Activated B cell treated with CpG ODN at 0.5 μM for 24 hours (primary cell): Measurements from ENCODE around the gene ABL1. TPM values are rescaled to one million over a fixed set of nuclear protein-coding genes. Genes with fewer than 3 reads are reported as not detected.
A peak's percentile ranks its signal among the peaks of the same experiment; 100 is the strongest.

Experiments
- ATAC-seq: fragments of 200-7000 bp; cut with Tn5 transposase; one replicate; pipeline ENCODE4 v1.10.0; 2021; ENCODE audit warnings: low read depth, mild to moderate bottlenecking, moderate library complexity
- CTCF ChIA-PET: fragments of 350-600 bp; sonication (Branson Sonifier 250); formaldehyde crosslinking; loops from one replicate; lab custom pipeline; 2021; ENCODE audit warnings: antibody characterized with exemption; lab: Charles Lee
- POLR2A ChIA-PET: fragments of 350-600 bp; sonication (Branson Sonifier 250); formaldehyde crosslinking; loops from one replicate; lab custom pipeline; 2021; ENCODE audit warnings: antibody characterized with exemption; lab: Charles Lee
- DNase-seq: peaks from one replicate; pipeline ENCODE4 v3.0.0; 2022
- H3K27ac Mint-ChIP-seq: one replicate; pipeline ENCODE4 v1.8.0; 2020; ENCODE audit warnings: mixed read lengths
- H3K27me3 Mint-ChIP-seq: one replicate; pipeline ENCODE4 v1.8.0; 2021; ENCODE audit warnings: mixed read lengths
- H3K36me3 Mint-ChIP-seq: one replicate; pipeline ENCODE4 v1.8.0; 2021; ENCODE audit warnings: low read depth, mixed read lengths
- H3K4me1 Mint-ChIP-seq: one replicate; pipeline ENCODE4 v1.8.0; 2021; ENCODE audit warnings: mixed read lengths
- H3K4me3 Mint-ChIP-seq: one replicate; pipeline ENCODE4 v1.8.0; 2020; ENCODE audit warnings: mild to moderate bottlenecking, mixed read lengths
- H3K9me3 Mint-ChIP-seq: one replicate; pipeline ENCODE4 v1.8.0; 2020; ENCODE audit warnings: mixed read lengths
- intact Hi-C: fragments of 100-400 bp; cut with micrococcal nuclease; formaldehyde crosslinking; loops from one replicate; pipeline ENCODE4 v1.15.1; 2024
- total RNA-seq: library from RNA; stranded (reverse); gene quantifications from 2 replicates; pipeline ENCODE4 v1.2.3, GENCODE V29; 2022
- TF ChIP-seq, protein P1 (sequence below): fragments of 200-600 bp; IDR thresholded peaks from one replicate; pipeline ENCODE4 v1.8.0; 2022; ENCODE audit warnings: antibody characterized with exemption, mild to moderate bottlenecking

Gene ABL1
- total RNA-seq, 1 donor from 2014 or later: 41.6 TPM

DNA sequence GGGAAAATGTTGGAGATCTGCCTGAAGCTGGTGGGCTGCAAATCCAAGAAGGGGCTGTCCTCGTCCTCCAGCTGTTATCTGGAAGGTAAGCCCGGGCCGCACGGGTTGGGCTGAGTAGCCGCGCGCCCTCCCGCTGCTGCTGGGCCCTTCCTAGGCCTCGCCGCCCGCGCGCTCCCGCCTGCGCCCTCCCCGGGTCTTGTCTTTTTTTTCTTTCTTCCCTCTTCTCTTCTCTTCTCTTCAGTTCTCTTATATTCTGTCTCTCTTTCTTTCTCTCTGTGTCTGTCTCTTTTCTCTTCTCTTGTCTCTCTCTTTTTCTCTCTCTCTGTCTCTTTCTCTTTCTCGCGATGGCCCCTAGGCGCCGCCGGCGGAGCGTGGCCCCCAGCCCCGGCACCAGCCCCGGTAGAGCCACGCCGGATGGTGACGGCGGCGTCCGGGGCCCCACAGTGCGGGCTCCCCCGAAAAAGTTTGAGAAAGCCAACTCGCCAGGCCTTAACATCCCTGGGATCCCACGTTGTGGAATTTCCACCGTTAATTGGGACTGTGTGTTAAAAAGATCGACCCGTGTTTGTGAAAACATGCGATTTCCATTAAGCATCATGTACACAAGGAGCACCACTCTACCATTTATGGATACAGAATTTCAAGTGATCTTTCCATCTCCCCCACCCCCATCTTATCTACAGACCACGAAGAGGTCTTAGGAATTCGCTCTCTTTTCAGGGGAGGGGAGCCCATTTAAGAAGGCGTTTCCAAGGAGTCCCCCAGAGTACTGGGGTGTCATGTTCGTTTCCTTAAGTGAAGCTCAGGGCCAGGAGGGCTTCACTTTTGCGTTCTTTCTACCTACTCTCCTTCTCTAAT, 616 bp downstream of the ABL1 start:
- TF ChIP-seq, protein P1, sequence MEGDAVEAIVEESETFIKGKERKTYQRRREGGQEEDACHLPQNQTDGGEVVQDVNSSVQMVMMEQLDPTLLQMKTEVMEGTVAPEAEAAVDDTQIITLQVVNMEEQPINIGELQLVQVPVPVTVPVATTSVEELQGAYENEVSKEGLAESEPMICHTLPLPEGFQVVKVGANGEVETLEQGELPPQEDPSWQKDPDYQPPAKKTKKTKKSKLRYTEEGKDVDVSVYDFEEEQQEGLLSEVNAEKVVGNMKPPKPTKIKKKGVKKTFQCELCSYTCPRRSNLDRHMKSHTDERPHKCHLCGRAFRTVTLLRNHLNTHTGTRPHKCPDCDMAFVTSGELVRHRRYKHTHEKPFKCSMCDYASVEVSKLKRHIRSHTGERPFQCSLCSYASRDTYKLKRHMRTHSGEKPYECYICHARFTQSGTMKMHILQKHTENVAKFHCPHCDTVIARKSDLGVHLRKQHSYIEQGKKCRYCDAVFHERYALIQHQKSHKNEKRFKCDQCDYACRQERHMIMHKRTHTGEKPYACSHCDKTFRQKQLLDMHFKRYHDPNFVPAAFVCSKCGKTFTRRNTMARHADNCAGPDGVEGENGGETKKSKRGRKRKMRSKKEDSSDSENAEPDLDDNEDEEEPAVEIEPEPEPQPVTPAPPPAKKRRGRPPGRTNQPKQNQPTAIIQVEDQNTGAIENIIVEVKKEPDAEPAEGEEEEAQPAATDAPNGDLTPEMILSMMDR: no peak
- Mint-ChIP-seq H3K4me1 (peaks cover 40% of the 10 kb centered on the region), H3K27me3 (no peaks in the 10 kb centered on the region), H3K36me3 (peaks cover 2% of the 10 kb centered on the region), H3K4me3 (peak overlapping the region; percentile 94), H3K9me3 (no peaks in the 10 kb centered on the region), H3K27ac (peak overlapping the region; percentile 89)
- ChIA-PET POLR2A (no interaction called here), CTCF (interaction anchor here (1.7 kb wide), 1 partner anchor 64 kb away, joined by 3 read pairs; no protein-coding TSS in a partner anchor)
- intact Hi-C loops: loop anchor here (1.0 to 2.0 kb wide), 2 partner anchors 13 to 64 kb away; no protein-coding TSS in a partner anchor
- ATAC-seq (peak; percentile 25), DNase-seq (peak; percentile 21)

DNA sequence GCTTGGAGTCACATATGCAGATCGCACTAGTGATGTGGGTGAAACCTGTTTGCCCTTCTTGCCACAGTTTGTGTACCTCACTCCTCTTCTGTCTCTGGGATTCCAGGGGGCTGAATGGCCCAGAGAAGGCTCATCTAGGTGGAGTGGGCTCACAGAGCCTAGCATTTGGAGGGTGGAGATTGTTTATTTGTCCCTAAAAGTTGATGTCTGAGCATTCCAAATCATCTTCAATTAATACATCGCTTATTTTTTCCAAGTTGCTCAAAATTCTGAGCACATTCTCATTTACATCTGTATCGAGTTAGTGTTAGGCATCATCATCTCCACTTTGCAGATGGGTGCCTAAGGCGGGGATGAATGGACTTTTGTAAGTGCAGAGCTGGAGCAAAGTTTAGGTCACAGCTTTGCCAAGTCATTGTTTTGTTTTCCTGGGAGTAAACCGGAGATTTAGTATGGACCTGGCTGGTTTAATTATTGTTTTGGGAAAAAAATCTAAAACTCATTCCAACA, 2.0 kb downstream of the ABL1 start:
- H3K27me3 Mint-ChIP-seq: no peaks in the 10 kb centered on the region
- H3K36me3 Mint-ChIP-seq: peaks cover 2% of the 10 kb centered on the region
- no peak overlapping the region for H3K27ac Mint-ChIP-seq
- ChIA-PET CTCF (no interaction called here), POLR2A (interaction anchor here (0.7 kb wide), 1 partner anchor 257 kb away, joined by 5 read pairs; no protein-coding TSS in a partner anchor)
- TF ChIP-seq, protein P1: no peak
- no peaks in the 10 kb centered on the region for H3K9me3 Mint-ChIP-seq
- peak overlapping the region; percentile 53 for H3K4me3 Mint-ChIP-seq
- DNase-seq: no peak
- ATAC-seq: no peak
- intact Hi-C loops: no loop called here
- H3K4me1 Mint-ChIP-seq: peaks cover 42% of the 10 kb centered on the region

DNA sequence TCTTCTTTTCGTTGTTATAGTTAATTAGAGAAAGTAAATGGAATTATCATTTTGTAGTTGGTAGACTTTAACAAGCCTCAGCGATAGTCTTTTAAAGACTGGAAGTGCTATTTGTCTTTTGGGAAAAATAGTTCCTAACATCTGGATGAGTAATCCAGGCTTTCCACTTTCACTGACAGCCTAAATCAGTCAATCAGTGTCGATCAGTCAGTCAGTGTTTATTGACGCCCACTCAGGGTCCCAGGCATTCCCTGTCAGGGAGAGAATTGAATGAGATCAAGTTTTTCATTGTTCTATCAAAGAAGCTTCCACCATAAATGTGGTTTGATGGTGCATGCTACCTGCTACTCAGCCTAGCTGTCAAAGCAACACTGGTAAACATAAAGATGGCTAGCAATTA, 2.6 kb downstream of the ABL1 start:
- H3K9me3 Mint-ChIP-seq: no peaks in the 10 kb centered on the region
- DNase-seq (no peak), ATAC-seq (no peak)
- H3K4me1 Mint-ChIP-seq: peaks cover 46% of the 10 kb centered on the region
- ChIA-PET POLR2A (interaction anchor here (0.7 kb wide), 1 partner anchor 257 kb away, joined by 5 read pairs; no protein-coding TSS in a partner anchor), CTCF (no interaction called here)
- H3K4me3 Mint-ChIP-seq: no peak overlapping the region
- intact Hi-C loops: no loop called here
- TF ChIP-seq, protein P1: no peak
- H3K27me3 Mint-ChIP-seq: no peaks in the 10 kb centered on the region
- peaks cover 2% of the 10 kb centered on the region for H3K36me3 Mint-ChIP-seq
- H3K27ac Mint-ChIP-seq: no peak overlapping the region

DNA sequence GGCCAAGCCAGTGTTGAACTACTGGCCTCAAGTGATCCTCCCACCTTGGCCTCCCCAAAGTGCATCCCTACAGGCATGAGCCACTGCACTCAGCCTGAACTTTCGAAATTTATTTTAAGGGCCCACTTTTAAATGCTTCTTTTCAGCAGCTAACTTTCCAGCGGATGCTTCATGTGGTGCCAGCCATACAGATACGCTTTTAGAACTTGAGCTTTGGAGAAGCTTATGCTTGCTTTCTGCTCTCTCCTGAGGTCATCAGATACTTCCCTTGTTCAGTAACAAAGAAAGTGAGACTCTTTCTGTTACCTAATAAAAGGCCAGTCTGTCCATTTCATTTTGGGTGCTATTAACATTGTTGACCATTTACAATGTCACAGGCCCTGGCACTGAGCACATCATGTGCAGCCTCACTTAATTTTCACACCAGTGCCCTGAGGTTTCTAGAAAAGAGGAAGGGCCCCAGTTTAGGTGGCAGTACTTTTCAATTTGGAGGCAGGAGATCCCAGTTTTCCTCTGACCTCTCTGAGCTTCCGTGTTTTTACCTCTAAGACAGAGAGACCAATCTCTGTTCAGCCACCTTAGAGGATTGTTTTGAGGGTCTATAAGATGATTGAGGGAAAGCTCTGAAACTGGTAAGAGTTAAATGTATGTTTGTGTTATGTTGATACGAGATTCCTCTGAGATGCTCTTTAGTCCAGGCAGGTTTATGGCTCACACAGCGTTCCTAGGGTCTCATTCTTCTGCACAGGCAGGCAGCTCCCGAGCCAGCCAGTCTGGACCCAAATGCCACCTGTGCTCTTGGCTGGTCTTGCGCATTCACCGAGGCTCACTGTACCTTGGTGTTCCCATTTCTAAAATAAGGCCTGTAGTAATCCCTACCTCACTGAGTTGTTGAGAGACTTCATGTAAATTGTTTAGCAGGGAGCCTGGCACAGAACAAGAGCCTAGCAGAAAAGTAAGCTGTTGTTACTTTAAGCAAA, 4.4 kb downstream of the ABL1 start:
- ChIA-PET CTCF (no interaction called here), POLR2A (no interaction called here)
- ATAC-seq (no peak), DNase-seq (no peak)
- H3K36me3 Mint-ChIP-seq: peaks cover 2% of the 10 kb centered on the region
- no peak overlapping the region for H3K27ac Mint-ChIP-seq
- no peak overlapping the region for H3K4me3 Mint-ChIP-seq
- H3K9me3 Mint-ChIP-seq: no peaks in the 10 kb centered on the region
- H3K4me1 Mint-ChIP-seq: peaks cover 41% of the 10 kb centered on the region
- intact Hi-C loops: no loop called here
- TF ChIP-seq, protein P1: no peak
- no peaks in the 10 kb centered on the region for H3K27me3 Mint-ChIP-seq
